Frontal cortex (tissue), 4 donors: Measurements from ENCODE around the gene MYOZ3. TPM values are rescaled to one million over a fixed set of nuclear protein-coding genes. Genes with fewer than 3 reads are reported as not detected.

ENCODE experiments used
- DNase-seq, 2 donors: peaks; one replicate each; pipeline ENCODE4 v3.0.0; 2012; ENCODE audit warnings: low spot score in 2 of 2
- FAIRE-seq: peaks from 2 replicates; lab custom pipeline; 2012; peaks lifted over from hg19 to GRCh38; lab: Jason Lieb, UNC
- total RNA-seq: library from RNA; depleted of rRNA; stranded (reverse); fragments of >200 nt; gene quantifications from one replicate; pipeline ENCODE4 v1.2.3, GENCODE V29; 2014
- donor health status: control.
- donor health status: control.
- donor health status: control.

Gene MYOZ3
- total RNA-seq, 1 donor from 2014 or later, result 3.7 TPM

GRCh38 chr5:150641006-150641570 is 20.0 kb upstream of the MYOZ3 start:
- FAIRE-seq (no peak), DNase-seq (no peak)

GRCh38 chr5:150641824-150642566 is 19.1 kb upstream of the MYOZ3 start:
- no peak for FAIRE-seq
- DNase-seq, result no peak

GRCh38 chr5:150642567-150642927 is 18.5 kb upstream of the MYOZ3 start:
- FAIRE-seq (no peak), DNase-seq (no peak)

GRCh38 chr5:150642991-150643710 is 17.9 kb upstream of the MYOZ3 start:
- no peak for DNase-seq
- no peak for FAIRE-seq

- no peak for FAIRE-seq
- no peak for DNase-seq
These were observed 17.0 kb upstream of the MYOZ3 start for GRCh38 chr5:150644058-150644457.

GRCh38 chr5:150644514-150644913 is 16.5 kb upstream of the MYOZ3 start:
- DNase-seq, result no peak
- FAIRE-seq, result no peak

GRCh38 chr5:150645070-150645700 is 15.9 kb upstream of the MYOZ3 start:
- DNase-seq, result no peak
- no peak for FAIRE-seq

GRCh38 chr5:150647275-150648251 is 13.5 kb upstream of the MYOZ3 start:
- DNase-seq, result no peak
- no peak for FAIRE-seq

- DNase-seq (no peak), FAIRE-seq (no peak)
These were observed 12.6 kb upstream of the MYOZ3 start for GRCh38 chr5:150648294-150649107.

- no peak for DNase-seq
- FAIRE-seq, result no peak
These were observed 11.7 kb upstream of the MYOZ3 start for GRCh38 chr5:150649108-150650020.

- no peak for FAIRE-seq
- DNase-seq, result no peak
These were observed 10.7 kb upstream of the MYOZ3 start for GRCh38 chr5:150650021-150651006.

GRCh38 chr5:150651382-150651781 is 9.7 kb upstream of the MYOZ3 start:
- FAIRE-seq, result no peak
- DNase-seq, result no peak

GRCh38 chr5:150651924-150652671 is 9.0 kb upstream of the MYOZ3 start:
- no peak for DNase-seq
- no peak for FAIRE-seq

- FAIRE-seq (no peak), DNase-seq (no peak)
These were observed 7.8 kb upstream of the MYOZ3 start for GRCh38 chr5:150653145-150653761.

- FAIRE-seq (no peak), DNase-seq (no peak)
These were observed 7.1 kb upstream of the MYOZ3 start for GRCh38 chr5:150653762-150654556.
